Measurements from ENCODE around the gene GREM1. TPM values are rescaled to one million over a fixed set of nuclear protein-coding genes. Genes with fewer than 3 reads are reported as not detected.

Gene GREM1
- total RNA-seq, 1 experiment from 2014 or later: 1.1 TPM

DNA sequence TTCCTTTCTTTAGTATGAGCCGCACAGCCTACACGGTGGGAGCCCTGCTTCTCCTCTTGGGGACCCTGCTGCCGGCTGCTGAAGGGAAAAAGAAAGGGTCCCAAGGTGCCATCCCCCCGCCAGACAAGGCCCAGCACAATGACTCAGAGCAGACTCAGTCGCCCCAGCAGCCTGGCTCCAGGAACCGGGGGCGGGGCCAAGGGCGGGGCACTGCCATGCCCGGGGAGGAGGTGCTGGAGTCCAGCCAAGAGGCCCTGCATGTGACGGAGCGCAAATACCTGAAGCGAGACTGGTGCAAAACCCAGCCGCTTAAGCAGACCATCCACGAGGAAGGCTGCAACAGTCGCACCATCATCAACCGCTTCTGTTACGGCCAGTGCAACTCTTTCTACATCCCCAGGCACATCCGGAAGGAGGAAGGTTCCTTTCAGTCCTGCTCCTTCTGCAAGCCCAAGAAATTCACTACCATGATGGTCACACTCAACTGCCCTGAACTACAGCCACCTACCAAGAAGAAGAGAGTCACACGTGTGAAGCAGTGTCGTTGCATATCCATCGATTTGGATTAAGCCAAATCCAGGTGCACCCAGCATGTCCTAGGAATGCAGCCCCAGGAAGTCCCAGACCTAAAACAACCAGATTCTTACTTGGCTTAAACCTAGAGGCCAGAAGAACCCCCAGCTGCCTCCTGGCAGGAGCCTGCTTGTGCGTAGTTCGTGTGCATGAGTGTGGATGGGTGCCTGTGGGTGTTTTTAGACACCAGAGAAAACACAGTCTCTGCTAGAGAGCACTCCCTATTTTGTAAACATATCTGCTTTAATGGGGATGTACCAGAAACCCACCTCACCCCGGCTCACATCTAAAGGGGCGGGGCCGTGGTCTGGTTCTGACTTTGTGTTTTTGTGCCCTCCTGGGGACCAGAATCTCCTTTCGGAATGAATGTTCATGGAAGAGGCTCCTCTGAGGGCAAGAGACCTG is 13.2 kb downstream of the GREM1 start:
- no peak overlapping the region for H4K8ac ChIP-seq (replicated peaks; ENCODE audit: insufficient read length, low read depth, low read length)
- Mint-ChIP-seq H3K36me3 (ENCODE audit: insufficient read depth in 1 of 3, low read depth in 3 of 3) (no peaks in the 10 kb centered on the region; a peak in 1 of 7 replicates), H3K4me1 (peaks cover 23% of the 10 kb centered on the region in 2 experiments), H3K27ac (no peak overlapping the region), H3K4me3 (peak overlapping the region in 1 of 2 experiments; percentile 14; a peak in 3 of 5 replicates), H3K9me3 (peaks cover 0 to 2% of the 10 kb centered on the region in 2 experiments; a peak in 3 of 5 replicates), H3K27me3 (ENCODE audit: low read depth) (peaks cover 10% of the 10 kb centered on the region)
- no peak overlapping the region for H4K5ac ChIP-seq (ENCODE audit: insufficient read length, low read depth, low read length)
- peak; percentile 89 for DNase-seq
- no peak overlapping the region for H2BK15ac ChIP-seq (ENCODE audit: low read depth, low read length)
- H3T11ph ChIP-seq (ENCODE audit: low read length): no peak overlapping the region
- no peak overlapping the region for H2BK5ac ChIP-seq (ENCODE audit: insufficient read length, low read length)
- no peak overlapping the region for H2BK120ac ChIP-seq (ENCODE audit: low read depth, low read length, poor library complexity, severe bottlenecking)
- WGBS (ENCODE audit: extremely low coverage, insufficient read length, low lambda C conversion rate): no CpG with 5 or more reads among the region's 27 CpGs
- H3K4me1 ChIP-seq (ENCODE audit: insufficient read depth, low read length): no peaks in the 10 kb centered on the region; the same call in 1 of the 2 replicates
- no peak overlapping the region for H2BK12ac ChIP-seq (ENCODE audit: insufficient read length, low read depth, low read length)
- H2AFZ ChIP-seq (ENCODE audit: low read length): no peak overlapping the region
- H4K91ac ChIP-seq (ENCODE audit: insufficient read length, low read depth, low read length): no peak overlapping the region
- H3K18ac ChIP-seq (ENCODE audit: insufficient read length, low read depth, low read length): no peak overlapping the region
- H3K4ac ChIP-seq (ENCODE audit: low read depth, low read length): no peak overlapping the region
- no peak overlapping the region for H3K9ac ChIP-seq (ENCODE audit: extremely low read depth, insufficient read length, low read length)
- H3K79me1 ChIP-seq (ENCODE audit: insufficient read depth, low read depth, low read length, poor library complexity, severe bottlenecking): no peaks in the 10 kb centered on the region
- H3K4me2 ChIP-seq (ENCODE audit: insufficient read depth, insufficient read length, low read length): peak overlapping the region; percentile 0
- H3K23ac ChIP-seq (ENCODE audit: insufficient read length, low read depth, low read length): no peak overlapping the region
- no peak overlapping the region for H2AK5ac ChIP-seq (ENCODE audit: insufficient read length, low read length)
- H3K14ac ChIP-seq (ENCODE audit: insufficient read depth, low read length): no peak overlapping the region
- H3K79me2 ChIP-seq (ENCODE audit: insufficient read depth, low read length): no peaks in the 10 kb centered on the region
- TF ChIP-seq, protein P1, sequence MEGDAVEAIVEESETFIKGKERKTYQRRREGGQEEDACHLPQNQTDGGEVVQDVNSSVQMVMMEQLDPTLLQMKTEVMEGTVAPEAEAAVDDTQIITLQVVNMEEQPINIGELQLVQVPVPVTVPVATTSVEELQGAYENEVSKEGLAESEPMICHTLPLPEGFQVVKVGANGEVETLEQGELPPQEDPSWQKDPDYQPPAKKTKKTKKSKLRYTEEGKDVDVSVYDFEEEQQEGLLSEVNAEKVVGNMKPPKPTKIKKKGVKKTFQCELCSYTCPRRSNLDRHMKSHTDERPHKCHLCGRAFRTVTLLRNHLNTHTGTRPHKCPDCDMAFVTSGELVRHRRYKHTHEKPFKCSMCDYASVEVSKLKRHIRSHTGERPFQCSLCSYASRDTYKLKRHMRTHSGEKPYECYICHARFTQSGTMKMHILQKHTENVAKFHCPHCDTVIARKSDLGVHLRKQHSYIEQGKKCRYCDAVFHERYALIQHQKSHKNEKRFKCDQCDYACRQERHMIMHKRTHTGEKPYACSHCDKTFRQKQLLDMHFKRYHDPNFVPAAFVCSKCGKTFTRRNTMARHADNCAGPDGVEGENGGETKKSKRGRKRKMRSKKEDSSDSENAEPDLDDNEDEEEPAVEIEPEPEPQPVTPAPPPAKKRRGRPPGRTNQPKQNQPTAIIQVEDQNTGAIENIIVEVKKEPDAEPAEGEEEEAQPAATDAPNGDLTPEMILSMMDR (conservative IDR thresholded peaks at IDR 0.05): no peak
- H3K9me3 ChIP-seq (ENCODE audit: control insufficient read depth, low read depth, low read length): no peaks in the 10 kb centered on the region
- H3K23me2 ChIP-seq (ENCODE audit: insufficient read length, low read depth, low read length, poor library complexity, severe bottlenecking): no peaks in the 10 kb centered on the region
- no peak overlapping the region for H3K27ac ChIP-seq (ENCODE audit: insufficient read length, low read depth, low read length)
- H3K27me3 ChIP-seq (ENCODE audit: insufficient read depth, low read length): no peaks in the 10 kb centered on the region; the same call in 1 of the 2 replicates
- H2BK20ac ChIP-seq (ENCODE audit: low read depth, low read length, poor library complexity, severe bottlenecking): no peak overlapping the region
- no peaks in the 10 kb centered on the region for H4K20me1 ChIP-seq (ENCODE audit: control insufficient read depth, insufficient read depth, insufficient read length)
- H3K56ac ChIP-seq (ENCODE audit: insufficient read length, low read depth, low read length): no peak overlapping the region

Data from H9 (cell line).